ENCODE measurements around the gene IRAK4. TPM values are rescaled to one million over a fixed set of nuclear protein-coding genes. Genes with fewer than 3 reads are reported as not detected.

Gene IRAK4
- total and polyA plus RNA-seq, 4 donors: 9.4 to 28.0 (median 17.8) TPM

DNA sequence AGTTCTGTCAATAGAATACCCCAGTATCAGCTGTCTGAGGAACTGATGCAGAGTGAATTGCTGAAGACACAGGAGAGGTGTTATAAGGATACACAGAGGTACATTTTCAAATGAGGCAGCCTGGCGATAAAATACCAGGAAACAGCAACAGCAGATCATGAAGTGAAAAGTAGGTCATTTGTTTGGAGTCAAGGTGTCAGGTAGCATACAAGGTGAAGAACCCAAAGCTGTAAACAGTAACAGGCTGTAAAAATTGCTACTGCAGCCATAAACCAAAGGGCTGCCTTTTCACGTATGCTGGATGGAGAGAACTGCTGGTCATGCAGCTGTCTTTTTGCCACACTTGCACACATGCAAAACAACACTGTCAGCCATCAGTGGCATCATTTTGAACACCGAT, 56.7 kb downstream of the IRAK4 start:
- DNase-seq (no peak), ATAC-seq (ENCODE audit: insufficient read depth, low FRiP score) (no peak)
- H3K9ac ChIP-seq (ENCODE audit: insufficient read depth in 1 of 2, low read length in 2 of 2): no peak overlapping the region
- H3K4me1 ChIP-seq (ENCODE audit: control insufficient read depth in 5 of 5, insufficient read depth in 5 of 5, low read length in 5 of 5): no peaks in the 10 kb centered on the region
- 81 to 86% methylated on average over 3 of the region's 3 CpGs for WGBS, 2 donors
- TF ChIP-seq, protein P1, sequence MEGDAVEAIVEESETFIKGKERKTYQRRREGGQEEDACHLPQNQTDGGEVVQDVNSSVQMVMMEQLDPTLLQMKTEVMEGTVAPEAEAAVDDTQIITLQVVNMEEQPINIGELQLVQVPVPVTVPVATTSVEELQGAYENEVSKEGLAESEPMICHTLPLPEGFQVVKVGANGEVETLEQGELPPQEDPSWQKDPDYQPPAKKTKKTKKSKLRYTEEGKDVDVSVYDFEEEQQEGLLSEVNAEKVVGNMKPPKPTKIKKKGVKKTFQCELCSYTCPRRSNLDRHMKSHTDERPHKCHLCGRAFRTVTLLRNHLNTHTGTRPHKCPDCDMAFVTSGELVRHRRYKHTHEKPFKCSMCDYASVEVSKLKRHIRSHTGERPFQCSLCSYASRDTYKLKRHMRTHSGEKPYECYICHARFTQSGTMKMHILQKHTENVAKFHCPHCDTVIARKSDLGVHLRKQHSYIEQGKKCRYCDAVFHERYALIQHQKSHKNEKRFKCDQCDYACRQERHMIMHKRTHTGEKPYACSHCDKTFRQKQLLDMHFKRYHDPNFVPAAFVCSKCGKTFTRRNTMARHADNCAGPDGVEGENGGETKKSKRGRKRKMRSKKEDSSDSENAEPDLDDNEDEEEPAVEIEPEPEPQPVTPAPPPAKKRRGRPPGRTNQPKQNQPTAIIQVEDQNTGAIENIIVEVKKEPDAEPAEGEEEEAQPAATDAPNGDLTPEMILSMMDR (IDR thresholded peaks at IDR 0.05; ENCODE audit: control extremely low read depth, extremely low read depth): no peak
- no peaks in the 10 kb centered on the region for H3K36me3 ChIP-seq (ENCODE audit: control insufficient read depth in 4 of 4, insufficient read depth in 4 of 4, low read length in 4 of 4)
- no peak overlapping the region for H3K27ac ChIP-seq (ENCODE audit: low read depth in 1 of 2, low read length in 1 of 2)
- no peak overlapping the region for H3K4me3 ChIP-seq
- H3K9me3 ChIP-seq (ENCODE audit: control insufficient read depth in 4 of 4, insufficient read depth in 3 of 4, low read length in 3 of 4): no peaks in the 10 kb centered on the region
- peaks cover 0 to 19% (median 3%) of the 10 kb centered on the region in 3 donors for H3K27me3 ChIP-seq (ENCODE audit: control insufficient read depth in 3 of 3, insufficient read depth in 3 of 3, low read length in 2 of 3)

DNA sequence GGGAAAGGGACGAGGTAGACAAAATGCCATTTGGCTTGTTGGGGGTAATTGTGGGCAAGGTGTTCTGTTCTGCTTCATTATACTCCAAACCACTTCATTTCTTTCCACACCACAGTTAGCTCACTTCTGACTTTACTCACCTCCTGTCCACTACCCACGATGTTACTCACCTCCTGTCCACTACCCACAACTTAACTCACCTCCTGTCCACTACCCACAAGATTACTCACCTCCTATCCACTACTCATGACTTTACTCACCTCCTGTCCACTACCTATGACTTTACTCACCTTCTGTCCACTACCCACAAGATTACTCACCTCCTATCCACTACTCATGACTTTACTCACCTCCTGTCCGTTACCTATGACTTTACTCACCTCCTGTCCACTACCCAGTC, 57.4 kb downstream of the IRAK4 start:
- no peak for ATAC-seq (ENCODE audit: insufficient read depth, low FRiP score)
- Histone ChIP-seq H3K27ac (ENCODE audit: low read depth in 1 of 2, low read length in 1 of 2) (no peak overlapping the region), H3K9me3 (ENCODE audit: control insufficient read depth in 4 of 4, insufficient read depth in 3 of 4, low read length in 3 of 4) (no peaks in the 10 kb centered on the region), H3K4me1 (ENCODE audit: control insufficient read depth in 5 of 5, insufficient read depth in 5 of 5, low read length in 5 of 5) (no peaks in the 10 kb centered on the region), H3K36me3 (ENCODE audit: control insufficient read depth in 4 of 4, insufficient read depth in 4 of 4, low read length in 4 of 4) (no peaks in the 10 kb centered on the region), H3K4me3 (no peak overlapping the region), H3K27me3 (ENCODE audit: control insufficient read depth in 3 of 3, insufficient read depth in 3 of 3, low read length in 2 of 3) (peaks cover 0 to 14% (median 3%) of the 10 kb centered on the region in 3 donors), H3K9ac (ENCODE audit: insufficient read depth in 1 of 2, low read length in 2 of 2) (no peak overlapping the region)
- TF ChIP-seq, protein P1 (IDR thresholded peaks at IDR 0.05; ENCODE audit: control extremely low read depth, extremely low read depth): no peak
- WGBS, 2 donors: 83 to 84% methylated on average over 3 of the region's 3 CpGs
- no peak for DNase-seq

- no peak overlapping the region for H3K4me3 ChIP-seq
- 89 to 91% methylated on average over 8 of the region's 8 CpGs for whole genome bisulfite sequencing, 2 donors
- H3K27ac ChIP-seq (ENCODE audit: low read depth in 1 of 2, low read length in 1 of 2): no peak overlapping the region
- H3K36me3 ChIP-seq (ENCODE audit: control insufficient read depth in 4 of 4, insufficient read depth in 4 of 4, low read length in 4 of 4): no peaks in the 10 kb centered on the region
- TF ChIP-seq, protein P1 (IDR thresholded peaks at IDR 0.05; ENCODE audit: control extremely low read depth, extremely low read depth): no peak
- no peak for DNase-seq
- H3K4me1 ChIP-seq (ENCODE audit: control insufficient read depth in 5 of 5, insufficient read depth in 5 of 5, low read length in 5 of 5): no peaks in the 10 kb centered on the region
- H3K9me3 ChIP-seq (ENCODE audit: control insufficient read depth in 4 of 4, insufficient read depth in 3 of 4, low read length in 3 of 4): no peaks in the 10 kb centered on the region
- H3K9ac ChIP-seq (ENCODE audit: insufficient read depth in 1 of 2, low read length in 2 of 2): no peak overlapping the region
- H3K27me3 ChIP-seq (ENCODE audit: control insufficient read depth in 3 of 3, insufficient read depth in 3 of 3, low read length in 2 of 3): peaks cover 0 to 2% (median 0%) of the 10 kb centered on the region in 3 donors
- no peak for ATAC-seq (ENCODE audit: insufficient read depth, low FRiP score)
Measured at GRCh38 chr12:43824207-43824775, 65.5 kb downstream of the IRAK4 start.

DNA sequence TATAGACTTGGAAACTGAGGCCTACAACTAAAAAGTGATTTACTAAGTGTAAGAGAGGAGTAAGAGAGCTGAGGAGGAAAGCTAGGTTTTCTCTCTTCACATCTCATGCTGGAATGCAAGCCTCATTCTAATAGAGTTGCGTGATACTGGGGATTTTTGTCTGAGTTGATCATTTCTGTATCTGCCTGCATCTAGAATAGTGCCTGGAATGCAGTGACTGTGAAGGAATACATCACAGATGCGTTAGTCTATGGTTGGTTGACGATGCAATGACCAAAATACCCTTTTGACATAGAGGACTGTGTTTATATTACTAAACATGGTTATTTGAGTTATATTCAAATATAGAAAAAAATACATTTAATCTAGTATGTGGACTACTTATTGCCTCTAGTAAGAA, 67.9 kb downstream of the IRAK4 start:
- ATAC-seq (ENCODE audit: insufficient read depth, low FRiP score) (no peak), DNase-seq (no peak)
- 94 to 95% methylated on average over 3 of the region's 3 CpGs for WGBS, 2 donors
- Histone ChIP-seq H3K27me3 (ENCODE audit: control insufficient read depth in 3 of 3, insufficient read depth in 3 of 3, low read length in 2 of 3) (peaks cover 0 to 2% (median 0%) of the 10 kb centered on the region in 3 donors), H3K9ac (ENCODE audit: insufficient read depth in 1 of 2, low read length in 2 of 2) (no peak overlapping the region), H3K4me3 (no peak overlapping the region), H3K4me1 (ENCODE audit: control insufficient read depth in 5 of 5, insufficient read depth in 5 of 5, low read length in 5 of 5) (no peaks in the 10 kb centered on the region), H3K9me3 (ENCODE audit: control insufficient read depth in 4 of 4, insufficient read depth in 3 of 4, low read length in 3 of 4) (no peaks in the 10 kb centered on the region), H3K36me3 (ENCODE audit: control insufficient read depth in 4 of 4, insufficient read depth in 4 of 4, low read length in 4 of 4) (no peaks in the 10 kb centered on the region), H3K27ac (ENCODE audit: low read depth in 1 of 2, low read length in 1 of 2) (no peak overlapping the region)
- TF ChIP-seq, protein P1 (IDR thresholded peaks at IDR 0.05; ENCODE audit: control extremely low read depth, extremely low read depth): no peak

Measured in lung (tissue), 12 donors.